DOHH2 (cell line): ENCODE results near the gene NPFFR2.

ENCODE experiments used
- EZH2phosphoT487 ChIP-seq: fragments of 200-600 bp; sonication (generic); IDR thresholded peaks from 2 replicates; pipeline ENCODE4 v1.6.1; 2017; ENCODE audit warnings: borderline replicate concordance, mild to moderate bottlenecking, antibody characterized with exemption, low read length, moderate library complexity, mixed read lengths
- TF ChIP-seq, protein P1 (sequence below): fragments of 200-600 bp; sonication (generic); IDR thresholded peaks from one replicate; pipeline ENCODE4 v1.5.1; 2014; ENCODE audit warnings: antibody characterized with exemption, mild to moderate bottlenecking, low read depth, low read length; ENCODE audit not compliant: poor library complexity, severe bottlenecking

DNA sequence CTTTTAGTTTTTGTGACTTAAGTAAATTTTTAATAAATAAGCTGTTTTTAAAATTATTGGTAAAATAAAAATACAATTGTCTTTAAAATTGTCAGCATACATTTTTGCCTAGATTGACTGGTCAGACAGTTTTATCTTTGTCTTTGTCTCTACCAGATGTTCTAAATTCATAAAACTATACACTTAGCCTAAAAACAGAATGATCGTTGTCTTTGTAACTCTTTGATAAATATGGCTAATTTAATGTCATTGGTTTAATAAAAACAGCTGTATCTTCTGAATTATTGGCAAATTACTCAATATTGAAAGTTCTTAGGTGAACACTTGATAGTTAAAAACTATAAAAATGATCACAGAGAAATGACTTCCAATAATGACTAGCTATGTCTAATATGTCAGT, 36.5 kb upstream of the NPFFR2 start:
- TF ChIP-seq, protein P1, sequence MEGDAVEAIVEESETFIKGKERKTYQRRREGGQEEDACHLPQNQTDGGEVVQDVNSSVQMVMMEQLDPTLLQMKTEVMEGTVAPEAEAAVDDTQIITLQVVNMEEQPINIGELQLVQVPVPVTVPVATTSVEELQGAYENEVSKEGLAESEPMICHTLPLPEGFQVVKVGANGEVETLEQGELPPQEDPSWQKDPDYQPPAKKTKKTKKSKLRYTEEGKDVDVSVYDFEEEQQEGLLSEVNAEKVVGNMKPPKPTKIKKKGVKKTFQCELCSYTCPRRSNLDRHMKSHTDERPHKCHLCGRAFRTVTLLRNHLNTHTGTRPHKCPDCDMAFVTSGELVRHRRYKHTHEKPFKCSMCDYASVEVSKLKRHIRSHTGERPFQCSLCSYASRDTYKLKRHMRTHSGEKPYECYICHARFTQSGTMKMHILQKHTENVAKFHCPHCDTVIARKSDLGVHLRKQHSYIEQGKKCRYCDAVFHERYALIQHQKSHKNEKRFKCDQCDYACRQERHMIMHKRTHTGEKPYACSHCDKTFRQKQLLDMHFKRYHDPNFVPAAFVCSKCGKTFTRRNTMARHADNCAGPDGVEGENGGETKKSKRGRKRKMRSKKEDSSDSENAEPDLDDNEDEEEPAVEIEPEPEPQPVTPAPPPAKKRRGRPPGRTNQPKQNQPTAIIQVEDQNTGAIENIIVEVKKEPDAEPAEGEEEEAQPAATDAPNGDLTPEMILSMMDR, result no peak
- no peak for TF ChIP-seq EZH2phosphoT487
